ENCODE data around the gene IL12RB2. TPM values are rescaled to one million over a fixed set of nuclear protein-coding genes. Genes with fewer than 3 reads are reported as not detected.

IL12RB2 gene
- total and polyA plus RNA-seq, 2 donors (not counting 1 experiment from before 2014, with no cell fraction given), result 0.01 TPM; not detected in 1

GRCh38 chr1:67327864-67328466 is 20.3 kb downstream of the IL12RB2 start:
- no peaks in the 10 kb centered on the region for H3K36me3 ChIP-seq (ENCODE audit: control insufficient read depth, insufficient read depth, low read length)
- no peak overlapping the region for H3K27ac ChIP-seq (ENCODE audit: insufficient read depth, low read length)

GRCh38 chr1:67332653-67333529 is 25.2 kb downstream of the IL12RB2 start:
- H3K36me3 ChIP-seq (ENCODE audit: control insufficient read depth, insufficient read depth, low read length), result no peaks in the 10 kb centered on the region
- TF ChIP-seq EZH2 (IDR thresholded peaks at IDR 0.05; ENCODE audit: low read length, missing control alignments) (no peak), CTCF (conservative IDR thresholded peaks at IDR 0.05 in 1 of 2, IDR thresholded peaks at IDR 0.05 in 1 of 2; ENCODE audit: low read depth in 1 of 2, low read length in 2 of 2) (no peak)
- no peaks in the 10 kb centered on the region for H4K20me1 ChIP-seq (ENCODE audit: control insufficient read depth, extremely low read depth, insufficient read depth, low read length)
- H3K27me3 ChIP-seq (ENCODE audit: control insufficient read depth, insufficient read depth, low read length), result no peaks in the 10 kb centered on the region
- H3K4me1 ChIP-seq (ENCODE audit: control insufficient read depth, extremely low read depth, insufficient read depth, low read length), result no peaks in the 10 kb centered on the region
- no peak overlapping the region for H3K9ac ChIP-seq (ENCODE audit: insufficient read depth, low read length)
- H3K9me3 ChIP-seq (ENCODE audit: control insufficient read depth, insufficient read depth, low read depth, low read length), result no peaks in the 10 kb centered on the region
- no peak overlapping the region for H3K27ac ChIP-seq (ENCODE audit: insufficient read depth, low read length)
- H3K79me2 ChIP-seq (ENCODE audit: control insufficient read depth, insufficient read depth, low read length), result no peaks in the 10 kb centered on the region
- H3K4me3 ChIP-seq (replicated peaks in 1 of 4; ENCODE audit: control extremely low read depth in 1 of 4, insufficient read depth in 1 of 4, low read depth in 3 of 4, low read length in 4 of 4), result no peak overlapping the region
- no peak overlapping the region for H2AFZ ChIP-seq (ENCODE audit: low read length)
- no peak for DNase-seq (ENCODE audit: low read depth in 2 of 2)
- no peak overlapping the region for H3K4me2 ChIP-seq (ENCODE audit: extremely low read depth, insufficient read depth, low read length)

More at GRCh38 chr1:67327864-67328466, 20.3 kb downstream of the IL12RB2 start:
- H3K27me3 ChIP-seq (ENCODE audit: control insufficient read depth, insufficient read depth, low read length), result no peaks in the 10 kb centered on the region
- H3K4me3 ChIP-seq (replicated peaks in 1 of 4; ENCODE audit: control extremely low read depth in 1 of 4, insufficient read depth in 1 of 4, low read depth in 3 of 4, low read length in 4 of 4), result no peak overlapping the region
- no peaks in the 10 kb centered on the region for H3K79me2 ChIP-seq (ENCODE audit: control insufficient read depth, insufficient read depth, low read length)
- H3K9ac ChIP-seq (ENCODE audit: insufficient read depth, low read length), result no peak overlapping the region
- no peaks in the 10 kb centered on the region for H4K20me1 ChIP-seq (ENCODE audit: control insufficient read depth, extremely low read depth, insufficient read depth, low read length)
- H2AFZ ChIP-seq (ENCODE audit: low read length), result no peak overlapping the region
- no peak overlapping the region for H3K4me2 ChIP-seq (ENCODE audit: extremely low read depth, insufficient read depth, low read length)
- H3K9me3 ChIP-seq (ENCODE audit: control insufficient read depth, insufficient read depth, low read depth, low read length), result no peaks in the 10 kb centered on the region
- no peaks in the 10 kb centered on the region for H3K4me1 ChIP-seq (ENCODE audit: control insufficient read depth, extremely low read depth, insufficient read depth, low read length)
- TF ChIP-seq CTCF (conservative IDR thresholded peaks at IDR 0.05 in 1 of 2, IDR thresholded peaks at IDR 0.05 in 1 of 2; ENCODE audit: low read depth in 1 of 2, low read length in 2 of 2) (no peak), EZH2 (IDR thresholded peaks at IDR 0.05; ENCODE audit: low read length, missing control alignments) (no peak)
- DNase-seq (ENCODE audit: low read depth in 2 of 2), result no peak

GRCh38 chr1:67333603-67334002 is 25.9 kb downstream of the IL12RB2 start:
- Histone ChIP-seq H3K4me2 (ENCODE audit: extremely low read depth, insufficient read depth, low read length) (no peak overlapping the region), H3K4me3 (replicated peaks in 1 of 4; ENCODE audit: control extremely low read depth in 1 of 4, insufficient read depth in 1 of 4, low read depth in 3 of 4, low read length in 4 of 4) (no peak overlapping the region), H3K4me1 (ENCODE audit: control insufficient read depth, extremely low read depth, insufficient read depth, low read length) (no peaks in the 10 kb centered on the region), H2AFZ (ENCODE audit: low read length) (no peak overlapping the region), H3K9me3 (ENCODE audit: control insufficient read depth, insufficient read depth, low read depth, low read length) (no peaks in the 10 kb centered on the region), H3K27me3 (ENCODE audit: control insufficient read depth, insufficient read depth, low read length) (no peaks in the 10 kb centered on the region), H3K27ac (ENCODE audit: insufficient read depth, low read length) (no peak overlapping the region), H3K36me3 (ENCODE audit: control insufficient read depth, insufficient read depth, low read length) (no peaks in the 10 kb centered on the region), H3K79me2 (ENCODE audit: control insufficient read depth, insufficient read depth, low read length) (no peaks in the 10 kb centered on the region), H4K20me1 (ENCODE audit: control insufficient read depth, extremely low read depth, insufficient read depth, low read length) (no peaks in the 10 kb centered on the region), H3K9ac (ENCODE audit: insufficient read depth, low read length) (no peak overlapping the region)
- no peak for DNase-seq (ENCODE audit: low read depth in 2 of 2)
- no peak for TF ChIP-seq EZH2 (IDR thresholded peaks at IDR 0.05; ENCODE audit: low read length, missing control alignments)
- no peak for TF ChIP-seq CTCF (conservative IDR thresholded peaks at IDR 0.05 in 1 of 2, IDR thresholded peaks at IDR 0.05 in 1 of 2; ENCODE audit: low read depth in 1 of 2, low read length in 2 of 2)
